ENCODE results near the gene DNAH6.

Gene DNAH6

DNA sequence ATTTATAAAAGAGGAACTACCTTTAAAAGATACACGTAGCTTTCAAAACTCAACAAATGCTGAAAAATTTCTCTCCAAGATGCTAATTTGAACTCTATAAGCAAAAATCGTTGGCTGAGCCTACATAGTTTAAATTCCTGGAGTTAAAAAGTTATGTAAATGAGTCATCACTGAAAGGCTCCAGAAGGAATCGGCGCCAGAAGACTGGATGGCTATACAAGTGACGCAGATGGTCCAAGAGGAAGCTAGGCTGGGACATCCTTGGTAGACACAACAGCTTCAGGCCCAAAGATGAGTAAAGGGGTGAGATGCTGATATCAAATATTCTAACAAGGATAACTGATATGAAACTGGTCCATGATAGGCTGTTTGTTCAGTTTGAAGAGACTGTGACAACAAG, 22.8 kb upstream of the DNAH6 start:
- Histone ChIP-seq H2BK5ac (ENCODE audit: low read length) (no peak overlapping the region), H4K8ac (ENCODE audit: low read depth, low read length) (no peak overlapping the region), H4K91ac (ENCODE audit: low read depth, low read length, poor library complexity) (no peak overlapping the region), H3K4me3 (ENCODE audit: low read length in 2 of 2) (no peak overlapping the region), H2BK12ac (ENCODE audit: low read length) (no peak overlapping the region), H2BK15ac (ENCODE audit: low read length) (no peak overlapping the region), H3K79me1 (ENCODE audit: low read depth, low read length) (no peaks in the 10 kb centered on the region), H3K27ac (replicated peaks; ENCODE audit: low read length) (no peak overlapping the region), H3K4me1 (ENCODE audit: control insufficient read depth in 2 of 2, insufficient read depth in 1 of 2, low read depth in 1 of 2, low read length in 2 of 2) (peaks cover 0 to 5% of the 10 kb centered on the region in 2 donors), H2AFZ (ENCODE audit: low read length) (no peak overlapping the region), H2AK5ac (ENCODE audit: low read depth, low read length) (no peak overlapping the region), H3K36me3 (replicated peaks in 1 of 2; ENCODE audit: control insufficient read depth in 2 of 2, insufficient read depth in 2 of 2, low read length in 2 of 2) (no peaks in the 10 kb centered on the region), H3K27me3 (ENCODE audit: control insufficient read depth in 3 of 3, insufficient read depth in 3 of 3, low read depth in 1 of 3, low read length in 3 of 3) (no peaks in the 10 kb centered on the region), H3K9me3 (replicated peaks in 1 of 2; ENCODE audit: control insufficient read depth in 2 of 2, insufficient read depth in 1 of 2, low read depth in 1 of 2, low read length in 2 of 2) (peaks cover 0 to 2% of the 10 kb centered on the region in 2 donors), H2BK120ac (ENCODE audit: low read depth, low read length) (no peak overlapping the region), H3K23ac (ENCODE audit: low read depth, low read length, poor library complexity) (no peak overlapping the region), H3K4me2 (ENCODE audit: insufficient read depth, low read length, poor library complexity, severe bottlenecking) (no peak overlapping the region), H3K18ac (ENCODE audit: low read length) (no peak overlapping the region), H3K14ac (ENCODE audit: low read length) (no peak overlapping the region), H3K4ac (ENCODE audit: low read length) (no peak overlapping the region), H3K9ac (ENCODE audit: low read depth, low read length, poor library complexity) (no peak overlapping the region)
- no CpG with 5 or more reads among the region's 5 CpGs for WGBS, 2 donors (ENCODE audit: extremely low coverage in 2 of 2, insufficient read length in 2 of 2, insufficient replicate concordance in 1 of 2)
- DNase-seq (ENCODE audit: low spot score), result no peak

DNA sequence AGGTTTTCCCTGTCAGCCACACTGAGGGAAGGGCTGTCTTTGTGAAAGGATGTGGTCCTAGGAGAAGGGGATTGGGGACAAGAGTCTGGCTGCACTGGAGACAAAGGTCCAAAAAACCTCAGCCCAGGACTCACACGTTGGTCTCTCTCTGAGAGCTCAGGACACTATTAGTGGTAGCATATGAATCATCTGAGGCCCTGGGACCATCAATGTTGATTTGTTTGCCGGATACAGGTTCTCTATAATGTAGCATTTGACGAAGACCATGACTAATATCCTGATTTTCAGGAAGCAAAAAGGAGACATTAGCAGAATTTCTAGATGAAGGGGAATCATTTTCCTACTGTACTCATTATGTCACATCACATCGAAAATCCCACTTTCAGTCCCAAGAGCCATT, 22.2 kb upstream of the DNAH6 start:
- Histone ChIP-seq H2AFZ (ENCODE audit: low read length) (no peak overlapping the region), H3K23ac (ENCODE audit: low read depth, low read length, poor library complexity) (no peak overlapping the region), H2BK5ac (ENCODE audit: low read length) (no peak overlapping the region), H3K14ac (ENCODE audit: low read length) (no peak overlapping the region), H2BK15ac (ENCODE audit: low read length) (no peak overlapping the region), H3K27ac (replicated peaks; ENCODE audit: low read length) (no peak overlapping the region), H4K91ac (ENCODE audit: low read depth, low read length, poor library complexity) (no peak overlapping the region), H3K4me2 (ENCODE audit: insufficient read depth, low read length, poor library complexity, severe bottlenecking) (no peak overlapping the region), H2AK5ac (ENCODE audit: low read depth, low read length) (no peak overlapping the region), H3K9me3 (replicated peaks in 1 of 2; ENCODE audit: control insufficient read depth in 2 of 2, insufficient read depth in 1 of 2, low read depth in 1 of 2, low read length in 2 of 2) (peaks cover 0 to 2% of the 10 kb centered on the region in 2 donors), H3K9ac (ENCODE audit: low read depth, low read length, poor library complexity) (no peak overlapping the region), H4K8ac (ENCODE audit: low read depth, low read length) (no peak overlapping the region), H2BK120ac (ENCODE audit: low read depth, low read length) (no peak overlapping the region), H3K27me3 (ENCODE audit: control insufficient read depth in 3 of 3, insufficient read depth in 3 of 3, low read depth in 1 of 3, low read length in 3 of 3) (no peaks in the 10 kb centered on the region), H3K79me1 (ENCODE audit: low read depth, low read length) (no peaks in the 10 kb centered on the region), H3K36me3 (replicated peaks in 1 of 2; ENCODE audit: control insufficient read depth in 2 of 2, insufficient read depth in 2 of 2, low read length in 2 of 2) (no peaks in the 10 kb centered on the region), H3K4ac (ENCODE audit: low read length) (no peak overlapping the region), H2BK12ac (ENCODE audit: low read length) (no peak overlapping the region), H3K4me3 (ENCODE audit: low read length in 2 of 2) (no peak overlapping the region), H3K4me1 (ENCODE audit: control insufficient read depth in 2 of 2, insufficient read depth in 1 of 2, low read depth in 1 of 2, low read length in 2 of 2) (peaks cover 0 to 5% of the 10 kb centered on the region in 2 donors), H3K18ac (ENCODE audit: low read length) (no peak overlapping the region)
- WGBS, 2 donors (ENCODE audit: extremely low coverage in 2 of 2, insufficient read length in 2 of 2, insufficient replicate concordance in 1 of 2), result no CpG with 5 or more reads among the region's 4 CpGs
- no peak for DNase-seq (ENCODE audit: low spot score)

DNA sequence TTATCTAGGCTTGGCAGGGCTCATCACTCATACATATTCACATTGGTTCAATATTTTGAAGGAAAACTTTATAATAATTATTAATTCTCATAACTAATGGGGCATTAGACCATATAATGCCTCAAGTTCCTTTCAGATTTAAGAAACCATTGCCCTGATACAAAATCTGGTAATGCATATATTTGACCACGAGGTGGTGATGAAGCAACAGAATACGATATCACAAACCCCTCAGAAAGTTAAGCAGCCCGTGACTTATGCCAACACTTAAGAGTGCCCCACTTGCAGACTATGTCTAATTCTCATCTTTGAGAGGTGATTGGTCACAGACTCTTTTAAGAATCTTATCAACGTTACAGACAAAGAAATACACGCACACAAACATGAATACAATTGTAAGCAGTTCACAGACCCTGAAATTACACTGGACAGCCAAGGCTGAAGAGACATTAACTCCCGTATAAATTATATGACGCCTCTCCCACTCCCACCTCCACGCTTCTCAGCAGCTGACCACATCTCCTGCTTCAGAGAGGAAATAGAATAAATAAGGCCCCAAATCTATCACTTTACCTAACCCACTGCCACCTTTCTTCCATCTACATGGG, 20.7 kb upstream of the DNAH6 start:
- no peak overlapping the region for H3K4me3 ChIP-seq (ENCODE audit: low read length in 2 of 2)
- H3K4ac ChIP-seq (ENCODE audit: low read length), result no peak overlapping the region
- H3K4me1 ChIP-seq (ENCODE audit: control insufficient read depth in 2 of 2, insufficient read depth in 1 of 2, low read depth in 1 of 2, low read length in 2 of 2), result peaks cover 0 to 5% of the 10 kb centered on the region in 2 donors
- no peak overlapping the region for H3K23ac ChIP-seq (ENCODE audit: low read depth, low read length, poor library complexity)
- no peak overlapping the region for H3K27ac ChIP-seq (replicated peaks; ENCODE audit: low read length)
- no peak overlapping the region for H2BK12ac ChIP-seq (ENCODE audit: low read length)
- H3K9me3 ChIP-seq (replicated peaks in 1 of 2; ENCODE audit: control insufficient read depth in 2 of 2, insufficient read depth in 1 of 2, low read depth in 1 of 2, low read length in 2 of 2), result peaks cover 0 to 2% of the 10 kb centered on the region in 2 donors
- no peak overlapping the region for H2AK5ac ChIP-seq (ENCODE audit: low read depth, low read length)
- no peaks in the 10 kb centered on the region for H3K79me1 ChIP-seq (ENCODE audit: low read depth, low read length)
- H3K18ac ChIP-seq (ENCODE audit: low read length), result no peak overlapping the region
- no peak overlapping the region for H2BK5ac ChIP-seq (ENCODE audit: low read length)
- H3K27me3 ChIP-seq (ENCODE audit: control insufficient read depth in 3 of 3, insufficient read depth in 3 of 3, low read depth in 1 of 3, low read length in 3 of 3), result no peaks in the 10 kb centered on the region
- WGBS, 2 donors (ENCODE audit: extremely low coverage in 2 of 2, insufficient read length in 2 of 2, insufficient replicate concordance in 1 of 2), result no CpG with 5 or more reads among the region's 8 CpGs
- H2BK15ac ChIP-seq (ENCODE audit: low read length), result no peak overlapping the region
- H4K8ac ChIP-seq (ENCODE audit: low read depth, low read length), result no peak overlapping the region
- H3K4me2 ChIP-seq (ENCODE audit: insufficient read depth, low read length, poor library complexity, severe bottlenecking), result no peak overlapping the region
- no peak overlapping the region for H2BK120ac ChIP-seq (ENCODE audit: low read depth, low read length)
- H4K91ac ChIP-seq (ENCODE audit: low read depth, low read length, poor library complexity), result no peak overlapping the region
- no peak overlapping the region for H3K14ac ChIP-seq (ENCODE audit: low read length)
- H3K36me3 ChIP-seq (replicated peaks in 1 of 2; ENCODE audit: control insufficient read depth in 2 of 2, insufficient read depth in 2 of 2, low read length in 2 of 2), result no peaks in the 10 kb centered on the region
- DNase-seq (ENCODE audit: low spot score), result peak; percentile 54
- no peak overlapping the region for H2AFZ ChIP-seq (ENCODE audit: low read length)
- no peak overlapping the region for H3K9ac ChIP-seq (ENCODE audit: low read depth, low read length, poor library complexity)

DNA sequence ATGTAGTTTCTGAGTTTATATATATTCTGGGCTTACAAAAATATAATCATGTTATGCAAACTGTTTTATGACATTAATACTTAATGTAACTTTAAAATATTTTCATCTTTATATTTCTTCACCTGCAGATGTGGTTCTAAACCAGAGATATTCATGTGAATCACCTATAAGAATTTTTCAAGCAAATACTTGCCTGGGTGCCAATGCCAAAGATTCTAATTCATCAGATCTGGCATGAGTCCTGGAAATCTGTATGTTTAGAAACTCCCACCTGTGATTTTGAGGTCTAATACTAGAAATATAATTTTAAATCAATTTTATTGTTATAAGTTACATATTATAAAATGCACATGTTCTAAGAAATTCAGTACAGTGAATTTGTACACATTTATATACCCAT, 19.9 kb upstream of the DNAH6 start:
- H2BK120ac ChIP-seq (ENCODE audit: low read depth, low read length), result no peak overlapping the region
- H3K9me3 ChIP-seq (replicated peaks in 1 of 2; ENCODE audit: control insufficient read depth in 2 of 2, insufficient read depth in 1 of 2, low read depth in 1 of 2, low read length in 2 of 2), result peaks cover 0 to 2% of the 10 kb centered on the region in 2 donors
- H3K14ac ChIP-seq (ENCODE audit: low read length), result no peak overlapping the region
- H2BK5ac ChIP-seq (ENCODE audit: low read length), result no peak overlapping the region
- no peaks in the 10 kb centered on the region for H3K36me3 ChIP-seq (replicated peaks in 1 of 2; ENCODE audit: control insufficient read depth in 2 of 2, insufficient read depth in 2 of 2, low read length in 2 of 2)
- no peak overlapping the region for H3K9ac ChIP-seq (ENCODE audit: low read depth, low read length, poor library complexity)
- no peak overlapping the region for H3K4me2 ChIP-seq (ENCODE audit: insufficient read depth, low read length, poor library complexity, severe bottlenecking)
- no peak overlapping the region for H3K18ac ChIP-seq (ENCODE audit: low read length)
- no peak overlapping the region for H3K27ac ChIP-seq (replicated peaks; ENCODE audit: low read length)
- peaks cover 0 to 5% of the 10 kb centered on the region in 2 donors for H3K4me1 ChIP-seq (ENCODE audit: control insufficient read depth in 2 of 2, insufficient read depth in 1 of 2, low read depth in 1 of 2, low read length in 2 of 2)
- no peaks in the 10 kb centered on the region for H3K79me1 ChIP-seq (ENCODE audit: low read depth, low read length)
- no peak overlapping the region for H3K23ac ChIP-seq (ENCODE audit: low read depth, low read length, poor library complexity)
- H4K91ac ChIP-seq (ENCODE audit: low read depth, low read length, poor library complexity), result no peak overlapping the region
- DNase-seq (ENCODE audit: low spot score), result no peak
- no peak overlapping the region for H2AK5ac ChIP-seq (ENCODE audit: low read depth, low read length)
- no peak overlapping the region for H2BK15ac ChIP-seq (ENCODE audit: low read length)
- no peak overlapping the region for H3K4me3 ChIP-seq (ENCODE audit: low read length in 2 of 2)
- H2BK12ac ChIP-seq (ENCODE audit: low read length), result no peak overlapping the region
- H3K27me3 ChIP-seq (ENCODE audit: control insufficient read depth in 3 of 3, insufficient read depth in 3 of 3, low read depth in 1 of 3, low read length in 3 of 3), result no peaks in the 10 kb centered on the region
- no peak overlapping the region for H3K4ac ChIP-seq (ENCODE audit: low read length)
- H2AFZ ChIP-seq (ENCODE audit: low read length), result no peak overlapping the region
- no peak overlapping the region for H4K8ac ChIP-seq (ENCODE audit: low read depth, low read length)

All from neuronal stem cell (in vitro differentiated cells).